Measurements from ENCODE around the gene LIAS. TPM values are rescaled to one million over a fixed set of nuclear protein-coding genes. Genes with fewer than 3 reads are reported as not detected.

The LIAS gene
- total RNA-seq, 1 experiment from 2014 or later: 23.1 TPM

- TF ChIP-seq IRF1 (CRISPR knock-in tag; IDR thresholded peaks at IDR 0.05) (peak; percentile 64; the same call in 1 of the 2 replicates), ZNF219 (CRISPR knock-in tag; IDR thresholded peaks at IDR 0.05; ENCODE audit: borderline replicate concordance) (no peak), ZBTB21 (CRISPR knock-in tag; IDR thresholded peaks at IDR 0.05; ENCODE audit: borderline replicate concordance) (no peak)
Observed at GRCh38 chr4:39528061-39528465, 69.2 kb downstream of the LIAS start (continued).

Small RNA genes lying within 50 kb of the gene (microRNA-seq; reads per million reads assigned to microRNA genes)
- gene MIR5591 (ENCODE audit: borderline number of aligned reads): not detected

Other genes with a start within 250 kb of the LIAS start
- 56.7 to 64.3 TPM (median 59.4 TPM) in 3 replicates for gene RFC1, start 92.7 kb upstream of the LIAS start, total RNA-seq (2021)
- 0.09 to 0.14 TPM in 2 of 3 replicates, not detected in the other for gene KLB, start 52.1 kb upstream of the LIAS start, total RNA-seq (2021)
- gene RPL9, start 134 bp upstream of the LIAS start, total RNA-seq (2021): 1,191 to 1,343 TPM (median 1,328 TPM) in 3 replicates
- 80.2 to 97.5 TPM (median 89.0 TPM) in 3 replicates for gene UGDH, start 68.4 kb downstream of the LIAS start, total RNA-seq (2021)
- 32.3 to 40.1 TPM (median 38.5 TPM) in 3 replicates for gene SMIM14, start 179.8 kb downstream of the LIAS start, total RNA-seq (2021)
- 131 to 138 TPM (median 135 TPM) in 3 replicates for gene UBE2K, start 239.1 kb downstream of the LIAS start, total RNA-seq (2021)